Heart right ventricle (tissue), 16 donors: ENCODE data around the gene FGF1. TPM values are rescaled to one million over a fixed set of nuclear protein-coding genes. Genes with fewer than 3 reads are reported as not detected.

Source experiments
- ATAC-seq, 8 donors: fragments of 200-7000 bp; cut with Tn5 transposase; one replicate each; pipeline ENCODE4 v1.9.1; 2020; ENCODE audit warnings: mild to moderate bottlenecking in 8 of 8, moderate library complexity in 8 of 8, moderate number of reproducible peaks in 1 of 8
- DNase-seq, 2 donors: peaks; one replicate each; pipeline ENCODE4 v3.0.0-alpha.2; 2020
- H3K27ac ChIP-seq, 10 donors: fragments of 200-600 bp; sonication (generic) in 2 of 10; one replicate each; pipeline versions ENCODE4 v1.5.0 to v1.8.0; 2020 to 2022; ENCODE audit warnings: mild to moderate bottlenecking in 3 of 10
- H3K27me3 ChIP-seq, 7 donors: fragments of 200-600 bp; one replicate each; pipeline ENCODE4 v1.8.0; 2021 to 2022; ENCODE audit warnings: mild to moderate bottlenecking in 2 of 7
- H3K36me3 ChIP-seq, 9 donors: fragments of 200-600 bp; sonication (generic) in 1 of 9; one replicate each; pipeline versions ENCODE4 v1.5.0 to v1.8.0; 2020 to 2022; ENCODE audit warnings: mild to moderate bottlenecking in 2 of 9
- H3K4me1 ChIP-seq, 9 donors: fragments of 200-600 bp; sonication (generic) in 1 of 9; one replicate each; pipeline versions ENCODE4 v1.5.0 to v1.8.0; 2020 to 2022; ENCODE audit warnings: mild to moderate bottlenecking in 4 of 9
- H3K4me3 ChIP-seq, 10 donors: fragments of 200-600 bp; sonication (generic) in 2 of 10; one replicate each; pipeline versions ENCODE4 v1.5.0 to v1.8.0; 2020 to 2022; ENCODE audit warnings: mild to moderate bottlenecking in 7 of 10, moderate library complexity in 2 of 10
- H3K9me3 ChIP-seq, 11 donors: fragments of 200-600 bp in 10 of 11; sonication (generic) in 2 of 11; one replicate each; pipeline versions ENCODE4 v1.5.0 to v1.8.0; 2013 to 2022; ENCODE audit warnings: mild to moderate bottlenecking in 2 of 11, control low read depth in 1 of 11, moderate library complexity in 1 of 11
- CTCF ChIP-seq, 9 donors: fragments of 200-600 bp; sonication (generic) in 2 of 9; IDR thresholded peaks; one replicate each; pipeline versions ENCODE4 v1.5.0 to v1.8.0; 2021 to 2022; ENCODE audit warnings: antibody characterized with exemption in 9 of 9, mild to moderate bottlenecking in 5 of 9, moderate library complexity in 1 of 9
- WGBS, 2 donors: extraction: QIAGEN DNeasy Blood & Tissue Kit; methylation state at CpG; one replicate each; pipeline ENCODE4 v1.1.7; 2013; ENCODE audit warnings: inconsistent platforms in 1 of 2; 5-methylcytosine and 5-hydroxymethylcytosine counted together
- intact Hi-C, 10 donors: fragments of 100-400 bp; cut with DNase I; formaldehyde crosslinking; loops; one replicate each; pipeline versions ENCODE4 v1.11.1 to v1.14.2; 2022
- polyA plus RNA-seq, 2 donors: library from polyadenylated mRNA; stranded (reverse); fragments of 200-250 nt; gene quantifications; one replicate each; pipeline ENCODE4 v1.2.3, GENCODE V29; 2013
- total RNA-seq, 10 donors: library from RNA; stranded (reverse); fragmentation: NEBNext Ultra II Directional in 3 of 10; extraction: Animal tissue kit (Norgen Biotek cat#: 25700) in 3 of 10; gene quantifications; one replicate each; pipeline versions ENCODE4 v1.2.1 to v1.2.4, GENCODE V29; 2021 to 2023
- donor health status: Arrhythmogenic right ventricular cardiomyopathy.
- donor health status: ischemic (EF 13 %, LVEDD 7.1; RV severe dilation, severe dysfunction).
- donor health status: healthy with polysubstance abuse.
- donor health status: DM: no; HTN: yes; CAD: no.
- donor health status: DM: no; HTN: no; CAD: no.
- donor health status: ischemic (EF 25% LVEDD 6.9; RV normal size, moderate dysfunction).
- donor health status: ischemic (EF 25% LVEDD 5.7; RV mildly dilated, moderate dysfunction).
- donor health status: healthy.
- donor health status: DM: yes; HTN: yes; CAD: no.
- donor health status: Ischemic cardiomyopathy.
- donor health status: ischemic (EF 35%, LVEDD 5.7; RV mildly dilated, moderate dysfunction).
- donor health status: nonischemic (EF 11% LVEDD 7.7; RV severe dilation, severe dysfunction).
- donor health status: DM: yes; HTN: yes; CAD: no.
- donor health status: PGD.
- donor health status: ischemic (EF 29% LVEDD 5.4; RV normal size, mild dysfunction).
- donor health status: nonischemic (EF 23%, LVEDD 6.1; RV moderate dilation, normal function).

FGF1 gene
- total and polyA plus RNA-seq, 12 donors, result 5.1 to 110 (median 53.7) TPM

GRCh38 chr5:142548739-142549275 lies 137.1 kb downstream of the FGF1 start:
- intact Hi-C loops, result loop anchor here in 9 of 10 donors (1.0 to 10.0 kb wide), 16 partner anchors 114 to 544 kb away; partner anchors contain the start of gene SPRY4 (in 3 of the 9)
- TF ChIP-seq CTCF (IDR thresholded peaks at IDR 0.05), result peak; percentile 58 to 91 (median 78)
- ATAC-seq (peak; percentile 82 to 92 (median 86)), DNase-seq (peak; percentile 23 to 76)
- H3K9me3 ChIP-seq, result no peaks in the 10 kb centered on the region
- peaks cover 0 to 28% (median 0%) of the 10 kb centered on the region in 7 donors for H3K27me3 ChIP-seq
- peak overlapping the region in 3 of 10 donors; percentile 7 to 14 (median 11) for H3K27ac ChIP-seq
- no peaks in the 10 kb centered on the region for H3K36me3 ChIP-seq
- no peak overlapping the region for H3K4me3 ChIP-seq
- peaks cover 2 to 69% (median 38%) of the 10 kb centered on the region in 9 donors for H3K4me1 ChIP-seq
- 14 to 18% methylated on average over 5 of the region's 5 CpGs for WGBS, 2 donors

GRCh38 chr5:142547445-142548380 lies 138.2 kb downstream of the FGF1 start:
- 92% methylated on average over 9 of the region's 9 CpGs for WGBS, 2 donors
- intact Hi-C loops, result loop anchor here (1.0 to 10.0 kb wide), 16 partner anchors 113 to 543 kb away; partner anchors contain the start of gene SPRY4 (in 3 of the 10)
- H3K9me3 ChIP-seq, result no peaks in the 10 kb centered on the region
- TF ChIP-seq CTCF (IDR thresholded peaks at IDR 0.05), result no peak
- ATAC-seq, result no peak
- DNase-seq, result no peak
- peaks cover 7 to 80% (median 48%) of the 10 kb centered on the region in 9 donors for H3K4me1 ChIP-seq
- H3K4me3 ChIP-seq, result no peak overlapping the region
- H3K36me3 ChIP-seq, result no peaks in the 10 kb centered on the region
- H3K27me3 ChIP-seq, result peaks cover 0 to 27% (median 0%) of the 10 kb centered on the region in 7 donors
- peak overlapping the region in 2 of 10 donors; percentile 7 to 11 for H3K27ac ChIP-seq

GRCh38 chr5:142545650-142546322 lies 140.1 kb downstream of the FGF1 start:
- Histone ChIP-seq H3K9me3 (no peaks in the 10 kb centered on the region), H3K27ac (peak overlapping the region in 6 of 10 donors; percentile 20 to 90 (median 56)), H3K4me1 (peaks cover 16 to 82% (median 55%) of the 10 kb centered on the region in 9 donors), H3K27me3 (peaks cover 0 to 8% (median 0%) of the 10 kb centered on the region in 7 donors), H3K4me3 (no peak overlapping the region), H3K36me3 (no peaks in the 10 kb centered on the region)
- ATAC-seq (peak in 2 of 8 donors; percentile 4 to 17), DNase-seq (no peak)
- intact Hi-C loops, result loop anchor here (2.0 to 10.0 kb wide), 13 partner anchors 111 to 541 kb away; partner anchors contain the start of gene SPRY4 (in 3 of the 10)
- TF ChIP-seq CTCF (IDR thresholded peaks at IDR 0.05), result no peak
- 54 to 58% methylated on average over 3 of the region's 3 CpGs for WGBS, 2 donors
